ENCODE results near the gene MAGOH. TPM values are rescaled to one million over a fixed set of nuclear protein-coding genes. Genes with fewer than 3 reads are reported as not detected.

Gene MAGOH
- total and polyA plus RNA-seq, 9 of the 15 experiments (the other 6 are each of a cell fraction or from before 2014, with no cell fraction given) = 102 to 342 (median 135) TPM

GRCh38 chr1:53188099-53188498, 50.2 kb downstream of the MAGOH start (continued):
- TF ChIP-seq TFE3 (CRISPR knock-in tag; IDR thresholded peaks at IDR 0.05) (peak; percentile 88), USF2 (CRISPR knock-in tag; IDR thresholded peaks at IDR 0.05) (0 out of 2 replicates have a peak, but pooled peaks have one; percentile 7)

GRCh38 chr1:53187401-53187800, 50.9 kb downstream of the MAGOH start:
- Histone ChIP-seq H3K36me3 (ENCODE audit: control insufficient read depth, insufficient read depth, low read length) (no peaks in the 10 kb centered on the region), H3K9me1 (ENCODE audit: control insufficient read depth, insufficient read depth, low read length) (no peaks in the 10 kb centered on the region), H3K4me1 (replicated peaks in 1 of 2; ENCODE audit: control insufficient read depth in 2 of 2, insufficient read depth in 2 of 2, low read length in 2 of 2) (peaks cover 13 to 49% of the 10 kb centered on the region in 2 experiments), H3K27ac (ENCODE audit: extremely low read depth, low read depth, low read length) (no peak overlapping the region), H4K20me1 (replicated peaks; ENCODE audit: control insufficient read depth, insufficient read depth, low read length) (no peaks in the 10 kb centered on the region), H3K9ac (ENCODE audit: insufficient read depth in 1 of 2, low read depth in 2 of 2, low read length in 2 of 2) (no peak overlapping the region), H3K9me3 (replicated peaks; ENCODE audit: control insufficient read depth, insufficient read depth, low read depth, low read length) (no peaks in the 10 kb centered on the region), H2AFZ (ENCODE audit: low read depth, low read length) (no peak overlapping the region), H3K27me3 (ENCODE audit: control insufficient read depth in 2 of 2, insufficient read depth in 2 of 2, low read length in 2 of 2) (no peaks in the 10 kb centered on the region), H3K4me3 (no peak overlapping the region), H3K79me2 (ENCODE audit: control insufficient read depth, insufficient read depth, low read length) (no peaks in the 10 kb centered on the region), H3K4me2 (ENCODE audit: insufficient read depth, low read length) (no peak overlapping the region)
- in situ Hi-C loops (cut with MboI) = loop anchor here (10.0 to 25.0 kb wide), 2 partner anchors 275 to 483 kb away; partner anchors contain the start of gene ECHDC2
- ChIA-PET POLR2A (interaction anchor here (0.6 to 0.7 kb wide), 3 partner anchors 140 to 756 kb away, joined by 3 read pairs; no protein-coding TSS in a partner anchor), CTCF (ENCODE audit: low intra/inter-chr PET ratio) (no interaction called here)
- FAIRE-seq (no peak), DNase-seq (ENCODE audit: extremely low read depth in 1 of 4, low spot score in 3 of 4) (no peak), ATAC-seq (no peak)
- no TSS peak for BruUV-seq (replicated peaks)
- 50% methylated on average over 1 of the region's 1 CpG for WGBS (ENCODE audit: insufficient coverage, low coverage, missing lambda C conversion rate)
- intact Hi-C loops (cut with micrococcal nuclease) = no loop called here
- TF ChIP-seq ZMIZ1 (IDR thresholded peaks at IDR 0.05; ENCODE audit: low read depth in 2 of 2, low read length in 2 of 2) (no peak), ZNF224 (CRISPR knock-in tag; IDR thresholded peaks at IDR 0.05) (no peak), RNF2 (IDR thresholded peaks at IDR 0.05) (no peak), ETS2 (tag; IDR thresholded peaks at IDR 0.05; ENCODE audit: borderline replicate concordance, poor library complexity, severe bottlenecking) (no peak), TEAD1 (CRISPR knock-in tag; IDR thresholded peaks at IDR 0.05) (no peak), FOS (IDR thresholded peaks at IDR 0.05; ENCODE audit: extremely low read depth, insufficient read length) (no peak), ZNF354B (CRISPR knock-in tag; IDR thresholded peaks at IDR 0.05) (no peak), NCOA6 (IDR thresholded peaks at IDR 0.05) (no peak), ETV6 (IDR thresholded peaks at IDR 0.05; ENCODE audit: borderline replicate concordance in 1 of 2, low read depth in 2 of 2, low read length in 1 of 2) (no peak), ETV6 (CRISPR knock-in tag; IDR thresholded peaks at IDR 0.05; ENCODE audit: borderline replicate concordance) (no peak), ZNF436 (CRISPR knock-in tag; IDR thresholded peaks at IDR 0.05) (no peak), RHOXF2B (CRISPR knock-in tag; conservative IDR thresholded peaks at IDR 0.05) (no peak), CHD4 (IDR thresholded peaks at IDR 0.05; ENCODE audit: insufficient read depth, insufficient replicate concordance, low read depth, low read length, poor library complexity, severe bottlenecking) (no peak), ASH1L (IDR thresholded peaks at IDR 0.05; ENCODE audit: borderline replicate concordance, low read depth, partially characterized antibody) (no peak)

Data from K562 (cell line).